Hepatocyte (in vitro differentiated cells): ENCODE measurements around the gene RXRA.

ENCODE experiments used
- CTCF ChIP-seq: fragments of 200-600 bp; sonication (generic); IDR thresholded peaks from 2 replicates; pipeline ENCODE4 v1.5.1; 2016; ENCODE audit warnings: antibody characterized with exemption, mild to moderate bottlenecking; ENCODE audit not compliant: poor library complexity
- EZH2 ChIP-seq: fragments of 200-600 bp; sonication (generic); IDR thresholded peaks from 2 replicates; pipeline ENCODE4 v1.6.1; 2016; ENCODE audit warnings: antibody characterized with exemption, mild to moderate bottlenecking, borderline replicate concordance

GRCh38 chr9:134453776-134454475 is 127.7 kb downstream of the RXRA start:
- TF ChIP-seq CTCF (no peak), EZH2 (no peak)
